Transverse colon (tissue), 4 donors: ENCODE data around the gene SLC26A4. TPM values are rescaled to one million over a fixed set of nuclear protein-coding genes. Genes with fewer than 3 reads are reported as not detected.

Source experiments
- DNase-seq: peaks from one replicate; pipeline ENCODE4 v3.0.0-alpha.2; 2019
- H3K27ac ChIP-seq, 4 donors: fragments of 200-600 bp; sonication (generic); 2 replicates each; pipeline ENCODE4 v1.5.1; 2016 to 2018; ENCODE audit warnings: inconsistent platforms in 4 of 4
- H3K27me3 ChIP-seq: fragments of 200-600 bp; sonication (generic); 2 replicates; pipeline ENCODE4 v1.5.1; 2017; ENCODE audit warnings: inconsistent platforms
- H3K36me3 ChIP-seq, 4 donors: fragments of 200-600 bp; sonication (generic); 2 replicates each; pipeline ENCODE4 v1.5.1; 2017 to 2019; ENCODE audit warnings: inconsistent platforms in 4 of 4
- H3K4me1 ChIP-seq, 4 donors: fragments of 200-600 bp; sonication (generic); 2 replicates each; pipeline ENCODE4 v1.5.1; 2017 to 2020; ENCODE audit warnings: inconsistent platforms in 4 of 4
- H3K4me3 ChIP-seq, 4 donors: fragments of 200-600 bp; sonication (generic); 1 replicate in 1 of 4; 2 replicates in 3 of 4; pipeline versions ENCODE4 v1.5.1 to v1.6.1; 2017 to 2019; ENCODE audit warnings: inconsistent platforms in 4 of 4
- H3K9me3 ChIP-seq, 2 donors: fragments of 200-600 bp; sonication (generic); 2 replicates each; pipeline ENCODE4 v1.5.1; 2017 to 2019; ENCODE audit warnings: inconsistent platforms in 2 of 2
- EP300 ChIP-seq: sonication (generic); formaldehyde crosslinking; IDR thresholded peaks from one replicate; pipeline ENCODE4 v1.6.1; 2017; ENCODE audit warnings: antibody characterized with exemption, low read depth
- POLR2A ChIP-seq: fragments of 450-650 bp; IDR thresholded peaks from one replicate; pipeline ENCODE4 v1.6.1; 2016; ENCODE audit warnings: antibody characterized with exemption, mild to moderate bottlenecking, moderate library complexity
- POLR2AphosphoS5 ChIP-seq, 3 donors: sonication (generic); formaldehyde crosslinking; IDR thresholded peaks; one replicate each; pipeline ENCODE4 v1.6.1; 2016; ENCODE audit warnings: antibody characterized with exemption in 3 of 3
- WGBS, 2 donors: methylation state at CpG; one replicate each; pipeline ENCODE4 v1.1.5; 2018; ENCODE audit warnings: low coverage in 1 of 2; 5-methylcytosine and 5-hydroxymethylcytosine counted together
- in situ Hi-C, 4 donors: fragments of 200-750 bp; cut with MboI; loops; one replicate each; pipeline versions ENCODE4 v1.15.0 to v1.15.1; 2017; ENCODE audit warnings: low sequenced_read_pairs in 3 of 4, low pct_ligation_motif_present in 1 of 4, low pct_unique_long_range_greater_than_20kb in 1 of 4
- intact Hi-C: fragments of 100-400 bp; cut with DNase I; formaldehyde crosslinking; loops from one replicate; pipeline ENCODE4 v1.15.1; 2023; ENCODE audit warnings: low total_unique reads
- total RNA-seq, 4 donors: library from RNA; depleted of rRNA; stranded (reverse); fragments of >200 nt; gene quantifications; one replicate each; pipeline ENCODE4 v1.1.0, GENCODE V29; 2016
- TF ChIP-seq, protein P1 (sequence below), 5 experiments: fragments of 200-600 bp in 3 of 5; fragments of 450-650 bp in 2 of 5; sonication (generic) in 3 of 5; IDR thresholded peaks; 1 replicate in 2 of 5; 2 replicates in 3 of 5; pipeline ENCODE4 v1.5.1; 2016 to 2017; ENCODE audit warnings: antibody characterized with exemption in 5 of 5, inconsistent platforms in 3 of 5, mild to moderate bottlenecking in 2 of 5, moderate library complexity in 1 of 5

The SLC26A4 gene
- total RNA-seq, 4 donors from 2014 or later, result 0.16 to 0.41 TPM; not detected in 2

DNA sequence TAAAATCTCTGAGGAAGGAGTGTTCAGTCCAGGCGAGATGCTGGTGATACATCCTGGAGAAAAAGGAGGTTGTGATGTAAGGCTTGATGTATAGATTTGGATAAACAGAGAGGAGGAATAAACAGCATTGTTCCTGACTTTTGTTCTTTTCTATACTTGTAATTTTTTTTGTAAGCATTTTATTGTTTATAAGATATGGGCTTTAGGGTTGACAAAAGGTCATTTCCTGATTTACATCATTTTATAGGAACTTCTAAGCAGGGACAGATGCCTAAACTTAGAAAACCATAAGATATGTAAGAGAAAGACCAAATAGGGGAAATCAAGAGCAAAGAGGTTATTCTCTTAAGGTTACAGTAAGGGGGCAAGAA, 16.7 kb upstream of the SLC26A4 start:
- no peaks in the 10 kb centered on the region for H3K27me3 ChIP-seq
- H3K27ac ChIP-seq, result no peak overlapping the region
- no peaks in the 10 kb centered on the region for H3K36me3 ChIP-seq
- TF ChIP-seq EP300 (no peak), POLR2A (no peak), POLR2AphosphoS5 (IDR thresholded peaks at IDR 0.05) (no peak)
- TF ChIP-seq, protein P1, sequence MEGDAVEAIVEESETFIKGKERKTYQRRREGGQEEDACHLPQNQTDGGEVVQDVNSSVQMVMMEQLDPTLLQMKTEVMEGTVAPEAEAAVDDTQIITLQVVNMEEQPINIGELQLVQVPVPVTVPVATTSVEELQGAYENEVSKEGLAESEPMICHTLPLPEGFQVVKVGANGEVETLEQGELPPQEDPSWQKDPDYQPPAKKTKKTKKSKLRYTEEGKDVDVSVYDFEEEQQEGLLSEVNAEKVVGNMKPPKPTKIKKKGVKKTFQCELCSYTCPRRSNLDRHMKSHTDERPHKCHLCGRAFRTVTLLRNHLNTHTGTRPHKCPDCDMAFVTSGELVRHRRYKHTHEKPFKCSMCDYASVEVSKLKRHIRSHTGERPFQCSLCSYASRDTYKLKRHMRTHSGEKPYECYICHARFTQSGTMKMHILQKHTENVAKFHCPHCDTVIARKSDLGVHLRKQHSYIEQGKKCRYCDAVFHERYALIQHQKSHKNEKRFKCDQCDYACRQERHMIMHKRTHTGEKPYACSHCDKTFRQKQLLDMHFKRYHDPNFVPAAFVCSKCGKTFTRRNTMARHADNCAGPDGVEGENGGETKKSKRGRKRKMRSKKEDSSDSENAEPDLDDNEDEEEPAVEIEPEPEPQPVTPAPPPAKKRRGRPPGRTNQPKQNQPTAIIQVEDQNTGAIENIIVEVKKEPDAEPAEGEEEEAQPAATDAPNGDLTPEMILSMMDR (IDR thresholded peaks at IDR 0.05), result no peak
- intact Hi-C loops (loop anchor here (5.0 kb wide), 1 partner anchor 617 kb away; no protein-coding TSS in a partner anchor), in situ Hi-C loops (no loop called here)
- no peaks in the 10 kb centered on the region for H3K9me3 ChIP-seq
- WGBS, 2 donors, result 60 to 82% methylated on average over 1 of the region's 1 CpG
- H3K4me3 ChIP-seq, result no peak overlapping the region
- H3K4me1 ChIP-seq, result peaks cover 0 to 10% (median 0%) of the 10 kb centered on the region in 4 donors
- DNase-seq, result no peak

DNA sequence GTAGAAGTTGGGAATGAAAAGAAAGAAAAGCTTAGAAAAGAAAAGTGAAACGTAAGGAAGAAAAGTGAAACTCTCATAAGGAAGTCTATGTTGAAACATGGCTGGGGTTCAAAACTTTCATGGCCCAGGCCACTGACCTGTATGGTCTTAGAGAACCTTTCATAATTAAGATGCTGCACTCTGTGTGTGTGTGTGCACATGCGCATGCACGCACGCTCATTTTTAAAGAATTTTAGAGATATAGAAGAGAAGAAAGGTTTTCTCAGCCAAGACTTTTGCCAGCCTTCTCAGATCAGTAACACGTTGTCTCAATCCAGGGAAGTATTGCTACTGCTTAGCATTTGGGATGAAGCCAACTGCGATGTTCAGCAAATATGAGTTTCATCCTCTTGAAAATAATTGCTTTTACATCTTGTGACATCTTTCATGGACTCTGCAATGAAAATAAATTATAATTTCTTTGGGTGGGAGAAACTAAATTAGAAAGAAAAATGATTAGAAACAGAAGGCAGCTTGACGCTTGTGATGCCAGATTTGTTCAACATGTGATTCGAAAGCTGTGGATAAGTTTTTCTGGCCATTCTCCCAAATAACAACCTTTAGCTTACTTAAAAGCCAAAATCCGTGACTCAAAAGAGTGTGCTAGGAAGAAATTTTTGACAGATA, 16.2 kb upstream of the SLC26A4 start:
- Histone ChIP-seq H3K27ac (no peak overlapping the region), H3K4me1 (peaks cover 0 to 10% (median 0%) of the 10 kb centered on the region in 4 donors), H3K36me3 (no peaks in the 10 kb centered on the region), H3K4me3 (no peak overlapping the region), H3K27me3 (no peaks in the 10 kb centered on the region), H3K9me3 (no peaks in the 10 kb centered on the region)
- intact Hi-C loops (loop anchor here (5.0 kb wide), 1 partner anchor 617 kb away; no protein-coding TSS in a partner anchor), in situ Hi-C loops (no loop called here)
- no peak for DNase-seq
- 69 to 73% methylated on average over 9 of the region's 9 CpGs for WGBS, 2 donors
- TF ChIP-seq EP300 (no peak), POLR2A (no peak), POLR2AphosphoS5 (IDR thresholded peaks at IDR 0.05) (no peak)
- TF ChIP-seq, protein P1 (IDR thresholded peaks at IDR 0.05), result no peak

DNA sequence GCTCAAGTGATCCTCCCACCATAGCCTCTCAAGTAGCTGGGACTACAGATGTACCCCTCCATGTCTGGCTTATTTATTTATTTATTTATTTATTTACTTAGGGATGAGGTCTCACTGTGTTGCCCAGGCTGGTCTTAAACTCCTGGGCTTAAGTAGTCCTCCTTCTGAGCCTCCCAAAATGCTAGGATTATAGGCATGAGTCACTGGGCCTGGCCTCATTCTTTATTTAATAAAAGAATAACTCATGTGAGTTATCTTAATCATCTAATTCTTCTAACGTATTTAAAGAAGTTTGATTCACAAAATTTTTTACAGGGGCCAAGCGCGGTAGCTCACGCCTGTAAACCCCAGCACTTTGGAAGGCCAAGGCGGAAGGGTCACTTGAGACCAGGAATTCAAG, 8.0 kb upstream of the SLC26A4 start:
- no peak for DNase-seq
- Histone ChIP-seq H3K4me1 (no peaks in the 10 kb centered on the region), H3K36me3 (no peaks in the 10 kb centered on the region), H3K9me3 (no peaks in the 10 kb centered on the region), H3K4me3 (no peak overlapping the region), H3K27me3 (no peaks in the 10 kb centered on the region), H3K27ac (no peak overlapping the region)
- 97 to 100% methylated on average over 4 to 5 of the region's 5 CpGs for WGBS, 2 donors
- in situ Hi-C loops (no loop called here), intact Hi-C loops (no loop called here)
- TF ChIP-seq POLR2AphosphoS5 (IDR thresholded peaks at IDR 0.05), result no peak
- no peak for TF ChIP-seq POLR2A
- TF ChIP-seq, protein P1 (IDR thresholded peaks at IDR 0.05), result no peak
- no peak for TF ChIP-seq EP300

DNA sequence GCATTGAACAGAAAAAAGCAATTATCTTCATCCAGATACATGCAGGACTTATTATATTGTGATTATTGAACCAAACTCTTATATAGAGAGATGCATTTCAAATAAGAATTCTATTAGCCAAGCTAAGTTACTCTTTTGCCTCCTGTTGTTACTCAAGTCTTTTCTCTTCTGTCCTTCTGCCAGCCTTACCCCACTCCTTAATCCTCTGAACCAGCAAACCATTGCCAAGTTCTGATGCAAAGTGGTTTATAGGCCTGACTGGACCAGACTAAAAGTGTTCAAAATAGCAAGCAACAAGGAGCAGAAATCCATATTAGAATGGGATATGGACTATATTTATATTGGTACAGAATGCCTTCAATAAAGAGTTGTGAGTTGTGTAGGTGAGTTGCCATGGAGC, 2.2 kb upstream of the SLC26A4 start:
- no peak for TF ChIP-seq EP300
- TF ChIP-seq, protein P1 (IDR thresholded peaks at IDR 0.05), result no peak
- TF ChIP-seq POLR2AphosphoS5 (IDR thresholded peaks at IDR 0.05), result no peak
- TF ChIP-seq POLR2A, result no peak
- Histone ChIP-seq H3K27me3 (peaks cover 55% of the 10 kb centered on the region), H3K4me3 (no peak overlapping the region), H3K36me3 (no peaks in the 10 kb centered on the region), H3K4me1 (peaks cover 6 to 20% (median 18%) of the 10 kb centered on the region in 4 donors), H3K9me3 (no peaks in the 10 kb centered on the region), H3K27ac (no peak overlapping the region)
- DNase-seq, result no peak
- intact Hi-C loops, result no loop called here
- in situ Hi-C loops, result no loop called here
